ENCODE measurements around the gene EEF2KMT. TPM values are rescaled to one million over a fixed set of nuclear protein-coding genes. Genes with fewer than 3 reads are reported as not detected.

EEF2KMT gene
- total and polyA plus RNA-seq, 2 of the 8 experiments (the other 6 are each of a cell fraction or from before 2014, with no cell fraction given) = 35.8 to 37.0 TPM

- CTCF ChIA-PET (ENCODE audit: partially characterized antibody) = interaction anchor here (1.0 to 28.8 kb wide), 5 partner anchors 9 to 32 kb away, joined by 3 to 625 read pairs (median 5); partner anchors contain the start of genes ALG1 and EEF2KMT
- Histone ChIP-seq H3K36me3 (ENCODE audit: control insufficient read depth in 2 of 4, insufficient read depth in 4 of 4, low read length in 3 of 4) (no peaks in the 10 kb centered on the region), H3K27me3 (replicated peaks in 1 of 4; ENCODE audit: control insufficient read depth in 3 of 4, extremely low read depth in 1 of 4, insufficient read depth in 3 of 4, low read length in 3 of 4) (0 out of 7 replicates have a peak, but pooled peaks cover 0 to 1% (median 0%) of the 10 kb centered on the region in 4 experiments), H3K4me1 (replicated peaks in 1 of 4; ENCODE audit: control insufficient read depth in 3 of 4, insufficient read depth in 4 of 4, low read length in 3 of 4) (peaks cover 0 to 8% (median 5%) of the 10 kb centered on the region in 4 experiments; a peak in 6 of 7 replicates), H3K23ac (ENCODE audit: insufficient read length) (no peak overlapping the region), H3K4me2 (ENCODE audit: insufficient read depth in 1 of 2, low read depth in 2 of 2, low read length in 2 of 2) (no peak overlapping the region), H2BK20ac (ENCODE audit: low read length) (no peak overlapping the region), H4K5ac (ENCODE audit: insufficient read length, low read depth, low read length) (no peak overlapping the region), H3K4ac (replicated peaks; ENCODE audit: insufficient read length, low read depth, low read length) (no peak overlapping the region), H4K8ac (ENCODE audit: extremely low read depth, insufficient read depth, low read length) (no peak overlapping the region), H4K20me1 (replicated peaks in 1 of 2; ENCODE audit: control insufficient read depth in 1 of 2, insufficient read depth in 2 of 2, low read length in 2 of 2) (no peaks in the 10 kb centered on the region), H2AK5ac (ENCODE audit: low read depth, low read length) (no peak overlapping the region), H3K4me3 (ENCODE audit: extremely low read depth in 1 of 4, insufficient read depth in 2 of 4, low read depth in 3 of 4, low read length in 4 of 4) (no peak overlapping the region), H2BK120ac (replicated peaks; ENCODE audit: low read depth, low read length) (no peak overlapping the region), H3K56ac (replicated peaks; ENCODE audit: insufficient read length, low read depth, low read length) (no peak overlapping the region), H2BK5ac (ENCODE audit: low read depth, low read length) (peak overlapping the region; percentile 7; the same call in 1 of the 2 replicates), H3K79me2 (ENCODE audit: control insufficient read depth in 1 of 2, insufficient read depth in 2 of 2, low read length in 2 of 2) (no peaks in the 10 kb centered on the region), H3K9me3 (ENCODE audit: insufficient read depth in 2 of 2, low read depth in 1 of 2, low read length in 1 of 2) (no peaks in the 10 kb centered on the region), H3K23me2 (ENCODE audit: low read depth, low read length) (no peaks in the 10 kb centered on the region; the same call in 1 of the 2 replicates), H3K79me1 (ENCODE audit: low read depth, low read length) (no peaks in the 10 kb centered on the region), H3K14ac (ENCODE audit: insufficient read length) (no peak overlapping the region), H3K9ac (replicated peaks in 1 of 4; ENCODE audit: extremely low read depth in 1 of 4, low read depth in 3 of 4, low read length in 3 of 4) (no peak overlapping the region), H3K18ac (ENCODE audit: extremely low read depth, low read length) (no peak overlapping the region), H2BK12ac (ENCODE audit: low read depth, low read length) (no peak overlapping the region), H2AFZ (ENCODE audit: low read length) (no peak overlapping the region), H3K27ac (ENCODE audit: low read depth, low read length) (no peak overlapping the region), H2BK15ac (ENCODE audit: low read length) (no peak overlapping the region; the same call in 1 of the 2 replicates), H4K91ac (replicated peaks; ENCODE audit: insufficient read length, low read length) (no peak overlapping the region)
- WGBS, 2 experiments (ENCODE audit: extremely low coverage in 1 of 2, insufficient coverage in 1 of 2, insufficient read length in 1 of 2, insufficient replicate concordance in 2 of 2, low coverage in 1 of 2, low lambda C conversion rate in 2 of 2, missing lambda C conversion rate in 1 of 2) = 92% methylated on average over 7 of the region's 7 CpGs; no CpG with 5 or more reads in 1 of the 2 experiments
- POLR2A ChIA-PET (ENCODE audit: partially characterized antibody) = interaction anchor here (1.9 kb wide), 1 partner anchor 11 kb away, joined by 7 read pairs; no protein-coding TSS in a partner anchor
- FAIRE-seq = no peak
- DNase-seq (ENCODE audit: low read depth in 1 of 2, low spot score in 2 of 2) = no peak
- TF ChIP-seq SUZ12 (IDR thresholded peaks at IDR 0.05; ENCODE audit: low read length) (no peak), NANOG (IDR thresholded peaks at IDR 0.05; ENCODE audit: insufficient read depth, low read depth, low read length, poor library complexity, severe bottlenecking) (no peak), CREB1 (IDR thresholded peaks at IDR 0.05) (no peak), RFX5 (IDR thresholded peaks at IDR 0.05; ENCODE audit: borderline replicate concordance, low read depth, low read length) (no peak), SIRT6 (IDR thresholded peaks at IDR 0.05; ENCODE audit: low read length) (no peak), CHD1 (IDR thresholded peaks at IDR 0.05; ENCODE audit: low read depth, low read length) (no peak), BACH1 (IDR thresholded peaks at IDR 0.05; ENCODE audit: low read length) (no peak), RNF2 (IDR thresholded peaks at IDR 0.05; ENCODE audit: borderline replicate concordance, low read depth, low read length, missing control alignments, poor library complexity, severe bottlenecking) (no peak), TEAD4 (IDR thresholded peaks at IDR 0.05; ENCODE audit: low read depth, low read length) (no peak), SIN3A (conservative IDR thresholded peaks at IDR 0.05 in 1 of 2, IDR thresholded peaks at IDR 0.05 in 1 of 2; ENCODE audit: low read depth in 1 of 2, low read length in 2 of 2) (no peak), RBBP5 (IDR thresholded peaks at IDR 0.05; ENCODE audit: borderline replicate concordance, low read depth, low read length) (no peak), ATF3 (IDR thresholded peaks at IDR 0.05; ENCODE audit: insufficient read depth, low read depth, low read length) (no peak), HDAC6 (IDR thresholded peaks at IDR 0.05; ENCODE audit: low read depth, low read length) (no peak)
Observed at GRCh38 chr16:5064915-5065314, 32.7 kb downstream of the EEF2KMT start.

All from H1 (cell line).